ENCODE data around the gene KAT6B.

DNA sequence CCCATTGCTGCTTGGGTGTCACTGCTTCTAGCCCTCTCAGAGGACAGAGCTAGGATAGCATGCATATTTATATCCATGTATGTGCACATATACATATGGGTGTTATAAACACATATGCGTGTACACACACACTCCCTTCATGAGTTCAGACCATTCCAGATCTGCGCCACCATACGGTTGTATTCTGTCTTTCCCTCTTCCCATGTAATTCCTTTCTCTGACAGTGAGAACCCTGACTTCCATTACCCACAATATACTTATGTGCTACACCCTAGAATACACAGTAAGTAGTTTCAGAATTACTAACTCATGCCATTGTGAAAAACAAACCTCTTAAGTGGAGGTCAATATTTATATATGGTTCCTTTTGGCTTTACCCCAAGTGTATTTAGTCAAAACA, 168.5 kb downstream of the KAT6B start:
- TF ChIP-seq TAF1 (IDR thresholded peaks at IDR 0.05; ENCODE audit: borderline replicate concordance, insufficient read depth, low read length) (no peak), POLR2AphosphoS5 (IDR thresholded peaks at IDR 0.05; ENCODE audit: low read depth, low read length) (no peak), SIN3A (IDR thresholded peaks at IDR 0.05; ENCODE audit: borderline replicate concordance, insufficient read depth, low read length) (no peak)
- TF ChIP-seq, protein P1, sequence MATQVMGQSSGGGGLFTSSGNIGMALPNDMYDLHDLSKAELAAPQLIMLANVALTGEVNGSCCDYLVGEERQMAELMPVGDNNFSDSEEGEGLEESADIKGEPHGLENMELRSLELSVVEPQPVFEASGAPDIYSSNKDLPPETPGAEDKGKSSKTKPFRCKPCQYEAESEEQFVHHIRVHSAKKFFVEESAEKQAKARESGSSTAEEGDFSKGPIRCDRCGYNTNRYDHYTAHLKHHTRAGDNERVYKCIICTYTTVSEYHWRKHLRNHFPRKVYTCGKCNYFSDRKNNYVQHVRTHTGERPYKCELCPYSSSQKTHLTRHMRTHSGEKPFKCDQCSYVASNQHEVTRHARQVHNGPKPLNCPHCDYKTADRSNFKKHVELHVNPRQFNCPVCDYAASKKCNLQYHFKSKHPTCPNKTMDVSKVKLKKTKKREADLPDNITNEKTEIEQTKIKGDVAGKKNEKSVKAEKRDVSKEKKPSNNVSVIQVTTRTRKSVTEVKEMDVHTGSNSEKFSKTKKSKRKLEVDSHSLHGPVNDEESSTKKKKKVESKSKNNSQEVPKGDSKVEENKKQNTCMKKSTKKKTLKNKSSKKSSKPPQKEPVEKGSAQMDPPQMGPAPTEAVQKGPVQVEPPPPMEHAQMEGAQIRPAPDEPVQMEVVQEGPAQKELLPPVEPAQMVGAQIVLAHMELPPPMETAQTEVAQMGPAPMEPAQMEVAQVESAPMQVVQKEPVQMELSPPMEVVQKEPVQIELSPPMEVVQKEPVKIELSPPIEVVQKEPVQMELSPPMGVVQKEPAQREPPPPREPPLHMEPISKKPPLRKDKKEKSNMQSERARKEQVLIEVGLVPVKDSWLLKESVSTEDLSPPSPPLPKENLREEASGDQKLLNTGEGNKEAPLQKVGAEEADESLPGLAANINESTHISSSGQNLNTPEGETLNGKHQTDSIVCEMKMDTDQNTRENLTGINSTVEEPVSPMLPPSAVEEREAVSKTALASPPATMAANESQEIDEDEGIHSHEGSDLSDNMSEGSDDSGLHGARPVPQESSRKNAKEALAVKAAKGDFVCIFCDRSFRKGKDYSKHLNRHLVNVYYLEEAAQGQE (IDR thresholded peaks at IDR 0.05; ENCODE audit: insufficient read depth in 1 of 2, low read depth in 2 of 2, low read length in 2 of 2): no peak
